Stomach (tissue), 4 donors: Measurements from ENCODE around the gene FBXL4.

Experiments used
- POLR2A ChIP-seq, 4 donors: fragments of 450-650 bp; IDR thresholded peaks; one replicate each; pipeline ENCODE4 v1.6.1; 2016; ENCODE audit warnings: antibody characterized with exemption in 4 of 4, control low read depth in 2 of 4, mild to moderate bottlenecking in 1 of 4, moderate library complexity in 1 of 4
- TF ChIP-seq, protein P1 (sequence below), 7 experiments: fragments of 450-650 bp in 4 of 7; fragments of 200-600 bp in 3 of 7; sonication (generic) in 3 of 7; IDR thresholded peaks; one replicate each; pipeline ENCODE4 v1.5.1; 2016 to 2019; ENCODE audit warnings: antibody characterized with exemption in 7 of 7, control low read depth in 2 of 7, mild to moderate bottlenecking in 1 of 7

DNA sequence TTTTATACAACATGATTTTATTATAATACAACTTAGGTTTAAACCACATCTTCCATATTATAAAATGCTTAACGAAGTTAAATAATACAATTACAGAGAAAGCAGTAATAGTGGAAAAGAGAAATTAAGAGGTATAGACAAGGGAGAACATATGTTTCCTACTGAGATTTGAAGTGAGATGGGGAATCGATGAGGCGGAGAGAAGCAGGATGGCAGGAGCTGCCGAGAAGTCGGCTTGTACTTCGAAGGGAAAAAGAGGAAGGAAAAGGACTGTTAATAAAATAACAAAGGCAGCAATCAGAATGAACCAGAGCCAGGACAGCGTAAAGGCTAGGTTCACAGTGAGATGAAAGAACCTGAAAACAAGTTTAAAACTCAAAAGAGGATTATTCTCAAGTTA is 15.4 kb downstream of the FBXL4 start:
- TF ChIP-seq, protein P1, sequence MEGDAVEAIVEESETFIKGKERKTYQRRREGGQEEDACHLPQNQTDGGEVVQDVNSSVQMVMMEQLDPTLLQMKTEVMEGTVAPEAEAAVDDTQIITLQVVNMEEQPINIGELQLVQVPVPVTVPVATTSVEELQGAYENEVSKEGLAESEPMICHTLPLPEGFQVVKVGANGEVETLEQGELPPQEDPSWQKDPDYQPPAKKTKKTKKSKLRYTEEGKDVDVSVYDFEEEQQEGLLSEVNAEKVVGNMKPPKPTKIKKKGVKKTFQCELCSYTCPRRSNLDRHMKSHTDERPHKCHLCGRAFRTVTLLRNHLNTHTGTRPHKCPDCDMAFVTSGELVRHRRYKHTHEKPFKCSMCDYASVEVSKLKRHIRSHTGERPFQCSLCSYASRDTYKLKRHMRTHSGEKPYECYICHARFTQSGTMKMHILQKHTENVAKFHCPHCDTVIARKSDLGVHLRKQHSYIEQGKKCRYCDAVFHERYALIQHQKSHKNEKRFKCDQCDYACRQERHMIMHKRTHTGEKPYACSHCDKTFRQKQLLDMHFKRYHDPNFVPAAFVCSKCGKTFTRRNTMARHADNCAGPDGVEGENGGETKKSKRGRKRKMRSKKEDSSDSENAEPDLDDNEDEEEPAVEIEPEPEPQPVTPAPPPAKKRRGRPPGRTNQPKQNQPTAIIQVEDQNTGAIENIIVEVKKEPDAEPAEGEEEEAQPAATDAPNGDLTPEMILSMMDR (IDR thresholded peaks at IDR 0.05): no peak
- no peak for TF ChIP-seq POLR2A (IDR thresholded peaks at IDR 0.05)
